Osteoblast (primary cell): Measurements from ENCODE around the gene UPK1B. TPM values are rescaled to one million over a fixed set of nuclear protein-coding genes. Genes with fewer than 3 reads are reported as not detected.

ENCODE experiments used
- DNase-seq: peaks from one replicate; pipeline ENCODE4 v3.0.0; 2011; ENCODE audit warnings: low spot score, mixed read lengths; ENCODE audit not compliant: insufficient read length; ENCODE audit errors: missing footprints
- H2AFZ ChIP-seq: 2 replicates; pipeline ENCODE4 v1.6.0; 2011; ENCODE audit warnings: mild to moderate bottlenecking, low read length
- H3K27ac ChIP-seq: 2 replicates; pipeline ENCODE4 v1.5.1; 2011; ENCODE audit warnings: mild to moderate bottlenecking, low read depth, low read length, moderate library complexity
- H3K27me3 ChIP-seq: 2 replicates; pipeline ENCODE4 v1.6.0; 2012; ENCODE audit warnings: mild to moderate bottlenecking, control low read depth, inconsistent platforms, low read length, moderate library complexity; ENCODE audit not compliant: insufficient read depth
- H3K36me3 ChIP-seq: 2 replicates; pipeline ENCODE4 v1.5.1; 2011; ENCODE audit warnings: mild to moderate bottlenecking, low read length, control low read depth, moderate library complexity; ENCODE audit not compliant: insufficient read depth
- H3K4me1 ChIP-seq: 2 replicates; pipeline ENCODE4 v1.5.1; 2011; ENCODE audit warnings: mild to moderate bottlenecking, low read length, control low read depth, moderate library complexity; ENCODE audit not compliant: insufficient read depth
- H3K4me2 ChIP-seq: 2 replicates; pipeline ENCODE4 v1.6.0; 2011; ENCODE audit warnings: mild to moderate bottlenecking, low read length; ENCODE audit not compliant: insufficient read depth
- H3K4me3 ChIP-seq: fragments of 200-600 bp; sonication (generic); 3 replicates; pipeline ENCODE4 v1.5.1; 2012; ENCODE audit warnings: mild to moderate bottlenecking, low read length, inconsistent platforms; ENCODE audit not compliant: insufficient read depth
- H3K79me2 ChIP-seq: 2 replicates; pipeline ENCODE4 v1.6.0; 2012; ENCODE audit warnings: mild to moderate bottlenecking, low read length, control low read depth, inconsistent platforms; ENCODE audit not compliant: insufficient read depth
- H3K9me3 ChIP-seq: 2 replicates; pipeline ENCODE4 v1.5.1; 2011; ENCODE audit warnings: low read depth, low read length, control low read depth
- H4K20me1 ChIP-seq: 2 replicates; pipeline ENCODE4 v1.6.0; 2012; ENCODE audit warnings: mild to moderate bottlenecking, low read length, control low read depth; ENCODE audit not compliant: insufficient read depth
- total RNA-seq: library from RNA; depleted of rRNA; stranded (reverse); fragments of >200 nt; gene quantifications from 2 replicates; pipeline ENCODE4 v1.2.3, GENCODE V29; 2012
- TF ChIP-seq, protein P1 (sequence below): IDR thresholded peaks from 2 replicates; pipeline ENCODE4 v1.5.1; 2011; ENCODE audit warnings: mild to moderate bottlenecking, low read depth, low read length, moderate library complexity; ENCODE audit errors: extremely low read depth

UPK1B gene
- total RNA-seq, 1 donor = 0.36 TPM

DNA sequence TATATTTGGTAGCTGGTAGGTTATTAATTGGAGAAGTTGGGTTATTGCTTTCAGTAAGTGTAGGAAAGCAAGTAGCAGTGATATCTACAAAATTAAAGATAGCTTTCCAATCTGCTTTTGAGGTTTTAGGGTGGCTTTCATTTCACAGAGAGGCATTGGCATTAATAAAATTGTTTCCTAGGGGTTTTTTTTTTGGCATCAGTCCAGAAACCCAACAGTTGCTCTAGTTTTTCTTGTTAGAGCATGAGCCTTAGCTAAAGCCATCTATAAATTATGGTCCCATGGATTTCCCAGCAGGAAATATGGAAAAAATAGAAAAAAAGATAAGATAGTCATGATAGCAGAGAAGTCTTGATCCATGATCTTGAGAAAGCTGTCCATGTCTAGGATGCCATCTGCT lies 70.3 kb downstream of the UPK1B start:
- H3K4me3 ChIP-seq = no peak overlapping the region
- H3K4me1 ChIP-seq = peaks cover 22% of the 10 kb centered on the region
- H3K79me2 ChIP-seq = peaks cover 17% of the 10 kb centered on the region
- H3K27ac ChIP-seq = no peak overlapping the region
- no peak overlapping the region for H2AFZ ChIP-seq
- no peaks in the 10 kb centered on the region for H4K20me1 ChIP-seq
- H3K27me3 ChIP-seq = no peaks in the 10 kb centered on the region
- no peaks in the 10 kb centered on the region for H3K36me3 ChIP-seq
- no peaks in the 10 kb centered on the region for H3K9me3 ChIP-seq
- DNase-seq = no peak
- TF ChIP-seq, protein P1, sequence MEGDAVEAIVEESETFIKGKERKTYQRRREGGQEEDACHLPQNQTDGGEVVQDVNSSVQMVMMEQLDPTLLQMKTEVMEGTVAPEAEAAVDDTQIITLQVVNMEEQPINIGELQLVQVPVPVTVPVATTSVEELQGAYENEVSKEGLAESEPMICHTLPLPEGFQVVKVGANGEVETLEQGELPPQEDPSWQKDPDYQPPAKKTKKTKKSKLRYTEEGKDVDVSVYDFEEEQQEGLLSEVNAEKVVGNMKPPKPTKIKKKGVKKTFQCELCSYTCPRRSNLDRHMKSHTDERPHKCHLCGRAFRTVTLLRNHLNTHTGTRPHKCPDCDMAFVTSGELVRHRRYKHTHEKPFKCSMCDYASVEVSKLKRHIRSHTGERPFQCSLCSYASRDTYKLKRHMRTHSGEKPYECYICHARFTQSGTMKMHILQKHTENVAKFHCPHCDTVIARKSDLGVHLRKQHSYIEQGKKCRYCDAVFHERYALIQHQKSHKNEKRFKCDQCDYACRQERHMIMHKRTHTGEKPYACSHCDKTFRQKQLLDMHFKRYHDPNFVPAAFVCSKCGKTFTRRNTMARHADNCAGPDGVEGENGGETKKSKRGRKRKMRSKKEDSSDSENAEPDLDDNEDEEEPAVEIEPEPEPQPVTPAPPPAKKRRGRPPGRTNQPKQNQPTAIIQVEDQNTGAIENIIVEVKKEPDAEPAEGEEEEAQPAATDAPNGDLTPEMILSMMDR = no peak
- no peak overlapping the region for H3K4me2 ChIP-seq

DNA sequence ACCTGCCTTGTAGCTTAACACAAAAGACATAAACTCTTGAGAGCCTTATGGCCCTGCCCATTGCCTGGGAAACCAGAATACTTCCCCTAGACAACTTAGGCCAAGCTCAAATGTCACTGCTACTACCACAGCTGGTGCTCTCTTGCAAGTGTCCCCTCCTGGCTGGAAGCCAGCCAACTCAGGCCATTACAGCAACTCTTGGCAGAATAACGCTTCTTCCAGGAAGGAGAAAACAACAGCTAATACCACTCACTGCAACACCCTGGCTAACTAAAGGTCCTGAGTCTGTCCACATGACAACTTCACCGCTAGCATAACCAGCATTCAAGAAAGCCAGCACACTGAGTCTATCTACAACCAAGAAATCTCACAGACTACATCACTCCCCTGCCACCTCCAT lies 72.4 kb downstream of the UPK1B start:
- Histone ChIP-seq H4K20me1 (no peaks in the 10 kb centered on the region), H3K27ac (no peak overlapping the region), H3K27me3 (no peaks in the 10 kb centered on the region), H3K36me3 (no peaks in the 10 kb centered on the region), H3K79me2 (no peaks in the 10 kb centered on the region), H2AFZ (no peak overlapping the region), H3K4me3 (no peak overlapping the region), H3K4me1 (peaks cover 6% of the 10 kb centered on the region), H3K4me2 (no peak overlapping the region), H3K9me3 (no peaks in the 10 kb centered on the region)
- no peak for DNase-seq
- TF ChIP-seq, protein P1 = no peak

Other genes with a start within 250 kb of the UPK1B start
- under 0.01 and 0.36 TPM in 2 replicates for gene IGSF11, start 138.8 kb upstream of the UPK1B start, total RNA-seq
- gene TEX55, start 27.4 kb upstream of the UPK1B start, total RNA-seq = not detected in 2 replicates
- gene B4GALT4, start 67.3 kb downstream of the UPK1B start, total RNA-seq = 22.7 and 28.2 TPM in 2 replicates
- gene ARHGAP31, start 120.8 kb downstream of the UPK1B start, total RNA-seq = 41.5 and 56.5 TPM in 2 replicates